WTC11 (cell line): Measurements from ENCODE around the gene TTC7B. TPM values are rescaled to one million over a fixed set of nuclear protein-coding genes. Genes with fewer than 3 reads are reported as not detected.

Experiments used
- ATAC-seq: fragments of 200-7000 bp; cut with Tn5 transposase; 2 replicates; pipeline ENCODE4 v1.10.0; 2021; ENCODE audit warnings: mild to moderate bottlenecking, moderate library complexity
- CTCF ChIA-PET: fragments of 300-600 bp; sonication (Branson Sonifier 250); formaldehyde crosslinking; loops from one replicate; lab custom pipeline; 2021; ENCODE audit warnings: antibody characterized with exemption; lab: Charles Lee
- POLR2A ChIA-PET: fragments of 350-600 bp; sonication (Branson Sonifier 250); formaldehyde crosslinking; loops from one replicate; lab custom pipeline; 2021; ENCODE audit warnings: antibody characterized with exemption; lab: Charles Lee
- DNase-seq: peaks from one replicate; pipeline ENCODE4 v3.0.0; 2021; ENCODE audit warnings: low spot score
- H3K27ac Mint-ChIP-seq: 2 replicates; pipeline ENCODE4 v1.8.0; 2021; ENCODE audit warnings: mixed read lengths
- H3K27me3 Mint-ChIP-seq: 2 replicates; pipeline ENCODE4 v1.8.0; 2021; ENCODE audit warnings: low read depth, mild to moderate bottlenecking, moderate library complexity, mixed read lengths
- H3K36me3 Mint-ChIP-seq: 2 replicates; pipeline ENCODE4 v1.8.0; 2021; ENCODE audit warnings: mixed read lengths
- H3K4me1 Mint-ChIP-seq: 2 replicates; pipeline ENCODE4 v1.8.0; 2022; ENCODE audit warnings: mixed read lengths
- H3K4me3 Mint-ChIP-seq: 2 replicates; pipeline ENCODE4 v1.8.0; 2021; ENCODE audit warnings: mild to moderate bottlenecking, moderate library complexity, mixed read lengths
- H3K9me3 Mint-ChIP-seq: 2 replicates; pipeline ENCODE4 v1.8.0; 2021; ENCODE audit warnings: mixed read lengths
- AR ChIP-seq: fragments of 250-450 bp; sonication (Bioruptor Pico); IDR thresholded peaks from 2 replicates; pipeline ENCODE4 v1.9.0; 2021; ENCODE audit warnings: mild to moderate bottlenecking
- ATF2 ChIP-seq: sonication (generic); formaldehyde crosslinking; IDR thresholded peaks from 2 replicates; pipeline ENCODE4 v1.8.1; 2022; ENCODE audit warnings: low read depth, missing genetic modification reagents, borderline replicate concordance
- ATF3 ChIP-seq: sonication (generic); formaldehyde crosslinking; conservative IDR thresholded peaks from 2 replicates; pipeline ENCODE4 v1.8.1; 2022; ENCODE audit warnings: mild to moderate bottlenecking, missing genetic modification reagents
- ATF6 ChIP-seq: sonication (generic); formaldehyde crosslinking; IDR thresholded peaks from 2 replicates; pipeline ENCODE4 v1.8.1; 2023; ENCODE audit warnings: mild to moderate bottlenecking, missing genetic modification reagents
- CREB1 ChIP-seq: sonication (generic); formaldehyde crosslinking; IDR thresholded peaks from 2 replicates; pipeline ENCODE4 v1.8.0; 2023; ENCODE audit warnings: mild to moderate bottlenecking, missing genetic modification reagents
- CREM ChIP-seq: sonication (generic); formaldehyde crosslinking; IDR thresholded peaks from 2 replicates; pipeline ENCODE4 v1.8.1; 2022; ENCODE audit warnings: mild to moderate bottlenecking, missing genetic modification reagents, moderate library complexity
- E2F4 ChIP-seq: sonication (generic); formaldehyde crosslinking; IDR thresholded peaks from 2 replicates; pipeline ENCODE4 v1.8.1; 2022; ENCODE audit warnings: low read depth, mild to moderate bottlenecking, moderate library complexity, missing genetic modification reagents, borderline replicate concordance
- ELF4 ChIP-seq: sonication (generic); formaldehyde crosslinking; IDR thresholded peaks from 2 replicates; pipeline ENCODE4 v1.8.1; 2022; ENCODE audit warnings: low read depth, mild to moderate bottlenecking, moderate library complexity, missing genetic modification reagents
- ESRRA ChIP-seq: sonication (generic); formaldehyde crosslinking; IDR thresholded peaks from 2 replicates; pipeline ENCODE4 v1.8.1; 2022; ENCODE audit warnings: mild to moderate bottlenecking, missing genetic modification reagents, borderline replicate concordance
- ETV6 ChIP-seq: sonication (generic); formaldehyde crosslinking; IDR thresholded peaks from 2 replicates; pipeline ENCODE4 v1.8.1; 2022; ENCODE audit warnings: mild to moderate bottlenecking, missing genetic modification reagents
- FOXJ3 ChIP-seq: sonication (generic); formaldehyde crosslinking; IDR thresholded peaks from 2 replicates; pipeline ENCODE4 v1.9.0; 2021; ENCODE audit warnings: missing genetic modification reagents, mild to moderate bottlenecking, borderline replicate concordance
- KAT7 ChIP-seq: sonication (generic); formaldehyde crosslinking; IDR thresholded peaks from 2 replicates; pipeline ENCODE4 v1.8.1; 2023; ENCODE audit warnings: missing genetic modification reagents, mild to moderate bottlenecking, borderline replicate concordance
- NFE2L1 ChIP-seq: sonication (generic); formaldehyde crosslinking; IDR thresholded peaks from 2 replicates; pipeline ENCODE4 v1.8.1; 2023; ENCODE audit warnings: missing genetic modification reagents
- OVOL2 ChIP-seq: fragments of 250-450 bp; sonication (Bioruptor Pico); IDR thresholded peaks from 2 replicates; pipeline ENCODE4 v1.9.0; 2021; ENCODE audit warnings: mild to moderate bottlenecking, borderline replicate concordance
- SOX15 ChIP-seq: fragments of 250-450 bp; sonication (Bioruptor Pico); IDR thresholded peaks from 2 replicates; pipeline ENCODE4 v1.9.0; 2021; ENCODE audit warnings: mild to moderate bottlenecking
- TEAD1 ChIP-seq: sonication (generic); formaldehyde crosslinking; IDR thresholded peaks from 2 replicates; pipeline ENCODE4 v1.8.0; 2022; ENCODE audit warnings: mild to moderate bottlenecking, missing genetic modification reagents
- TEAD4 ChIP-seq: sonication (generic); formaldehyde crosslinking; IDR thresholded peaks from 2 replicates; pipeline ENCODE4 v1.8.0; 2022; ENCODE audit warnings: mild to moderate bottlenecking, missing genetic modification reagents
- TP53 ChIP-seq: sonication (generic); formaldehyde crosslinking; IDR thresholded peaks from 2 replicates; pipeline ENCODE4 v1.8.1; 2023; ENCODE audit warnings: mild to moderate bottlenecking, missing genetic modification reagents
- ZNF219 ChIP-seq: sonication (generic); formaldehyde crosslinking; IDR thresholded peaks from 2 replicates; pipeline ENCODE4 v1.8.0; 2023; ENCODE audit warnings: missing genetic modification reagents, mild to moderate bottlenecking, borderline replicate concordance
- ZNF232 ChIP-seq: sonication (generic); formaldehyde crosslinking; IDR thresholded peaks from 2 replicates; pipeline ENCODE4 v1.8.0; 2022; ENCODE audit warnings: mild to moderate bottlenecking, missing genetic modification reagents
- ZNF317 ChIP-seq: sonication (generic); formaldehyde crosslinking; IDR thresholded peaks from 2 replicates; pipeline ENCODE4 v1.8.1; 2023; ENCODE audit warnings: low read depth, mild to moderate bottlenecking, moderate library complexity, missing genetic modification reagents, borderline replicate concordance
- ZNF512 ChIP-seq: sonication (generic); formaldehyde crosslinking; IDR thresholded peaks from 2 replicates; pipeline ENCODE4 v1.8.1; 2022; ENCODE audit warnings: missing genetic modification reagents, borderline replicate concordance
- total RNA-seq: library from RNA; stranded (reverse); gene quantifications from 3 replicates; pipeline ENCODE4 v1.2.3, GENCODE V29; 2021

The TTC7B gene
- total RNA-seq, 1 experiment from 2014 or later: 27.6 TPM

- no peak for TF ChIP-seq ETV6 (CRISPR knock-in tag)
- TF ChIP-seq KAT7 (CRISPR knock-in tag): no peak
- TF ChIP-seq AR (CRISPR knock-in tag): no peak
- no peak for TF ChIP-seq ATF2 (CRISPR knock-in tag)
- TF ChIP-seq ZNF512: no peak
Measured at GRCh38 chr14:90522571-90523191, 293.5 kb downstream of the TTC7B start (continued).

- ChIA-PET POLR2A (no interaction called here), CTCF (interaction anchor here (1.5 to 2.4 kb wide), 3 partner anchors 25 to 123 kb away, joined by 5 to 11 read pairs (median 7); no protein-coding TSS in a partner anchor)
- Mint-ChIP-seq H3K27me3 (no peaks in the 10 kb centered on the region; the same call in 1 of the 2 replicates), H3K27ac (no peak overlapping the region), H3K36me3 (peaks cover 6% of the 10 kb centered on the region), H3K4me3 (no peak overlapping the region), H3K4me1 (peaks cover 13% of the 10 kb centered on the region), H3K9me3 (peaks cover 13% of the 10 kb centered on the region)
- ATAC-seq (no peak), DNase-seq (no peak)
- TF ChIP-seq FOXJ3 (no peak), SOX15 (CRISPR knock-in tag) (no peak), ZNF512 (no peak), ATF3 (CRISPR knock-in tag) (no peak), CREB1 (CRISPR knock-in tag) (no peak), ZNF317 (no peak), NFE2L1 (CRISPR knock-in tag) (no peak), E2F4 (CRISPR knock-in tag) (no peak), ESRRA (CRISPR knock-in tag) (no peak), ATF6 (CRISPR knock-in tag) (no peak), ZNF232 (CRISPR knock-in tag) (no peak), CREM (CRISPR knock-in tag) (no peak), ETV6 (CRISPR knock-in tag) (no peak), ELF4 (CRISPR knock-in tag) (no peak), TEAD1 (CRISPR knock-in tag) (no peak), TEAD4 (CRISPR knock-in tag) (no peak), TP53 (CRISPR knock-in tag) (no peak), ZNF219 (CRISPR knock-in tag) (no peak), OVOL2 (CRISPR knock-in tag) (no peak)
Measured at GRCh38 chr14:90521930-90522483, 294.2 kb downstream of the TTC7B start.
